GM18526 (cell line): ENCODE data around the gene TMED6.

Experiments
- POLR2A ChIP-seq: IDR thresholded peaks from 3 replicates; pipeline ENCODE4 v1.6.1; 2011; ENCODE audit not compliant: insufficient read length; ENCODE audit errors: extremely low read depth

Gene TMED6

DNA sequence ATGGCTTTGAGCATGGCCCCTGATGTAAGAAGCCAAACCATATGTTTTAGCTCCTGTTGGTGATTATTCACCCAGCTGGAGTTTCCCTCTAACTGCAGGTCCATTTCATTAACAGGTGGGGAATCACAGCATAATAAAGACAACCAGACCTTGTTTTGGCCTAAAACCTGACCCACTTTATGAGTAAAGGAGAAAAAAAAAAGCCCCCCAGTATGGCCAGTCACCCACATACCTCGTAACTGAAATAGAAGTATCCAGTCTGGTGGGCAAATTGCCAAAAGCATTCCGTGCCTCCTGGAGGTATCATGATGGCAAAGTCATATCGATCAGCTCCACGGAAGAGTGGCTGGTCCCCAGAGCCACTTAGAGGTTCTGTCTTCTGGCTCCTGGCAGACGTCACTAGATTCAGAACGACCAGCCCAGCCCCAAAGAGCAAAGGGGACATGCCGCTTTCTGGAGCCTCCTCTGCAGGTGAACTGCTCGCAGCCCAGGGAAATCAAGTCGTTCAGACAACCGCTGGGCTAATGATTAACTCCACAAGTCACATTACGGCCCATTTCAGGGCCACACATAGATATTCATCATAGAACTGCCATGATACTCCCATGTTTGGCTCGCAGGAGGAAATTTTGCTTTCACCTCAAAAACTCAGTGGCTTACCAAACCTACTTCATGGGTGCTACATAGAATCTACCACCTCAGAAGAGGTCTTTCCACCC, at the start of gene TMED6:
Gene TMED6, minus strand, starts transcription at position 478 of the 719 bp plus-strand sequence. Its CDS starts 33 bp downstream, at position 445.
- no peak for TF ChIP-seq POLR2A

GRCh38 chr16:69399361-69399760, 47.8 kb upstream of the TMED6 start:
- no peak for TF ChIP-seq POLR2A

DNA sequence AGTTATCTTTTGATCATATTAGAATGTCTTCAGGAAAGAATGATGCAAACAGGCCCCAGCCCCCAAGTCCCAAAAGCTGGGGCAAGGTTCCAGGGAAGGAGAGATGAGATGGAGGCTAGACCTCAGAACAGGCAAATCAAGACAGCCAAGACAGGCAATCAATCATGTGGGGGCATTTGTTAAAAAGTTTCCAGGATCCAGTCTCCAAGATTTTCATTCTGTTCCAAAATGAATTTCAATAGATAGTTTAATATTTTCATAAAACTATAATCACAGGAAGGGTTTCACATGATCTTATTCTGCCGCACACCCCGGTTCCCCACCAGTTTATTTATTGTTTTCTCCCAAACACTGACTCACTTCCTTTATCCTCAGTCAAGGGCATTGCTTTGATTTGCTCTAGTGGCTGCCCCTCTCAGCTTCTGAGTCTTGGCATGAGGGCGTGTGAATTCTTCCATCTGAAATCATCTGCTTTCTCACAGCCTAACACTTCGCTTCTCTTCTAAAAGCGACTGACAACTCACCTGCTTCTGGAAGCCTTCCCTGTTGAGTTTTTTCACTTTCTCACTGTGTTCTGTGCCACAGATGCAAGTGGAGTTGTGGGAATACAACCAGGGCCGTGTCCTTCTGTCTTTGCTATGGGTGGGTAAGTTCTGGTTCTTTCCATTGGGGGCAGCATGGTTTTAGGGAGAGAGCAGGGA, 46.4 kb upstream of the TMED6 start:
- no peak for TF ChIP-seq POLR2A

DNA sequence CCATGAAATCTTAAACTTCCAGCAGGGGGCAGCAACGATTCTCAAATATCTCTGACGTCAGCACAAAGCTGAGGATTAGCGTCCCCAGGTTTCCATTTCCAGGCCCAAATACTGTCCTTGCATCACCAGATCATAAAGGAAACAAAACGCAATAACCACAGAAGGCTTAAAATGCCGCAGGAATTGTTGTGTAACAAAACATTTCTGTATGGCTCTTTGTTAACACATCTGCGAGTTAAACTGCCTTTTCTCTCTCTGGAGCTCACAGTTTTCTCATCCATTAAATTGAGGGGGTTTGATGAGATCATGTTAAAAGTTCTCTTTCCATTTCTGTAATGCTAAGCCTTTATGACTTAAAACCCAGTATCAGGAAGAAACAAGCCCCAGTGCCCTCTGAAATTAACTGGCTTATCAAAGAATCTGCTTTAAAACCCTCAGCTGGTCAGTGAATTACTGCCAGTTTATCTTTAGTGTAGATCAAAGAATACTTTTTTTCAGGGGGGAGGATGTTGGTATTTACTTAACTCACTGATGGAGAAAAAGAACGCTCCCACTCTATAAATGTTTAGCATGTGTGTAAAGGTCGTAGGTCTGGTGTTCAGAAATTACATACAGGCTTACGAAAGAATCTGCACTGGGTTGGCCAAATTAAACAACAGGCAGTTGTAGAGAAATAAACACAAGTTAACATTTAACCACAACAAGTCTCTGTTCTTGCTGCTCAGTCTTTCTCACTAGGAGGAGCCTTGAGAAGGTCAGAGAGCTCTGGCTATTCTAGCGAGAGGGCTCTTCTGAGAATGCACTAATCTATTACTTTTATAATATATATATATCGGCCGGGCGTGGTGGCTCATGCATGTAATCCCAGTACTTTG, 44.8 kb upstream of the TMED6 start:
- TF ChIP-seq POLR2A: no peak

- TF ChIP-seq POLR2A: no peak
Observed at GRCh38 chr16:69395859-69396186, 44.2 kb upstream of the TMED6 start.

DNA sequence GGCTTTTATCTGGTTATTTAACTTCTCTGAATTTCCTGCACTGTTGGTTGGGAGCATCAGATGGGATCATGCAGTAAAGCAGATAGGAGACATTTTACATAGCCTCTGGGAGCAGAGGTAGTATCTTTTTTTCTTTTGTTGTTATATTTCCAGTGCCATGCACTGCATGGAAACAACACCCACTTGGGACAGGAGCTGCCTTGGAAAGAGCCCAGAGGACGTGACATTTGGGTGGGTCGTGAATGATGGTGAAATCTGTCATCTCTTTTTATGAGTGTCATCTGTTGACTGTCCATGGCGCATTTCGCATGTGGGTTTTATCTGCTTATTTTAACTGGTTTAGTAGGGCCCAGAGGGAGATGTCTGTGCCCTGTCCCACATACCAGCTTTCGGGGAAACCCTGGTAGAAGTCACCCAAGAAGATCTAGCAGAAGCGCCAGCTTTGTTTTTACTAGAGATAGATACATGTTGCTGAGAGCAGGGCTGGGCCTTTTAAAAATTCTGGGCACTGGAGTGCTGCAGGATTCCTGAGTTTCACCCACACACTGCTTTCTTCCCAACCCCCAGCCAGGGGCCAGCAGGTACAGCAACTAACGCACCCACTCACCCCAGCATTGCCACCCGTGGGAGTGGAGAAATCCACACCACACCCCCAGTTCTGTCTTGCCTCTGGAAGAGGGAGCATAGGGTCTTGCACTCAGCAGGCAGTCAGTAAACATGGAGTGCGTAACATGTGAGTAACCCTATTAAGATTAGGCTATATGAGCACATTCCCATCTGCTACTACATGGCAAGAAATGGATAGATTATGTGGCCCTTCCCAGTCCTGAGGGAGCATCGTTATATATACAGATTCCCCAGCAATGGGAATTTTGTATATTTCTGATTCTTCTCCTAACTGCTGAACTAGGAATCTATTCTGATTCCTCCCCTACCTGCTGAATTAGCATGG, 42.6 kb upstream of the TMED6 start:
- TF ChIP-seq POLR2A: no peak

DNA sequence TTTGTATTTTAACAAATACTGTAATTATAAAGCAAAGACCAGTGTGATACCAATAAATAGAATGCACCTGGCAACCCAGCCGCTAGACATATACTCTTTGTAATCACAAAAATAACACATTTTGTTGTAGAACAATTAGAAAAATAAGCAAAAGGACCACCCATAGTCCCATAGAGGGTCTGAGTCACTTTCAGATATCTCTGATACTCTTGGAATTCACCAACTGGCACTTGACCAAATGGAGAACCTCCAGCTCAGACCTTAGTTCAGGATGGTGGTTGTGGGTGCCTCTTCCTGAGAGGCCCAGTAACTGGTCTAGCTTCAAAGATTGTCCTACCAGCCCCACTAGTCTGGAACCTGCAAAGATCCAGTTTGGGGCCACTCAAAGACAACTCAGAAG, 35.0 kb upstream of the TMED6 start:
- TF ChIP-seq POLR2A: no peak

GRCh38 chr16:69384974-69385373, 33.4 kb upstream of the TMED6 start:
- TF ChIP-seq POLR2A: no peak

DNA sequence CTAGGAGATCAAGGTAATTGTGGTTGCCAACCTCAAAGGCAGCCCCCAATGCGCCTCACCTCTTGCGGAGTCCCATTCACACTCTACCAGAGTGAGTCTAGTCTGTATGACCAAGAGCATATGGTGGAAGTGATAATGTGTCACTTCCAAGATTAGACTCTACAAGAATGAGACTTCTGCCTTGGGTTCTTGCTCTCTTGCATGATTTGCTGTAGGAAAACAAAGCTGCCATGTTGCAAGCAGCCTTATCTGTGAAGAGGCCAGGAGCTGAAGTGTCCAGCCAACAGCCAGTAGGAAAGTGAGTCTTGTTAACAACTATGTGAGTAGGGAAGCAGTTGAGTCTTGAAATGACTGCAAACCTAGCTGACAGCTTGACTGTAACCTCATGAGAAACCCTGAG, 30.8 kb upstream of the TMED6 start:
- no peak for TF ChIP-seq POLR2A

DNA sequence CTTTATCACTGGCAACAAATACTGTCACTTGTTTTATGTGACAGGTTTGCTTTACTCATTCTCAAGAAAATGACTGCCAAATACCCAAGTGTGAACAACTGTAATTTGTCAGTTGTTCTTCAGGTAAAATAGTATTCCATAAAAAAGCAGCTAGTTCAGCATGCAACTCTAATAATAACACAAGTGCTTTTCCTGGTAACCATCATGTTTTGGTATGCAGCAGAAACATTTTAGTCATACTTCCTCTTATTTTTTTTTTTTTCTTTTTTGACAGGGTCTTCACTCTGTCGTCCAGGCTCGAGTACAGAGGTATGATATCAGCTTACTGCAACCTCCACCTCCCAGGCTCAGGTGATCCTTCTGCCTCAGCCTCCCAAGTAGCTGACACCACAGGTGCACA, 29.6 kb upstream of the TMED6 start:
- no peak for TF ChIP-seq POLR2A

DNA sequence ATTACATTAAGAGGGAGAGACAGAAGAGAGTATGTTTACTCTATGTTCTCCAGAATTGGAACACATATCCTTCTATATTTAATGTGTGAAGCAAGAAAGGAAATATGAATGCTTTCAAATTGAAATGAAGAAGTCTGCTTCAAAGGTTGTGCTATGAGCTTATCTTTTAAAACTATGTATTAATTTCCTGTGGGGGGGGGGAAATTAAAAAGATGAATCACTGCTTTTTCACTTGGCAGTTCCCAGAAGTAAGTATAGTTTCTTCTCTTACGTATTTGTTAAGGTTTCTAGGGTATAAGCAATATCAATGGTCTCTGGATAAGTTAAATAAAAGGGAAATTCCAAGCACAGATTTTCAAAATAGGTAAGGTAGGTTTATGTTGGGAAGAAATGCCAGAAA, 27.2 kb upstream of the TMED6 start:
- TF ChIP-seq POLR2A: no peak

DNA sequence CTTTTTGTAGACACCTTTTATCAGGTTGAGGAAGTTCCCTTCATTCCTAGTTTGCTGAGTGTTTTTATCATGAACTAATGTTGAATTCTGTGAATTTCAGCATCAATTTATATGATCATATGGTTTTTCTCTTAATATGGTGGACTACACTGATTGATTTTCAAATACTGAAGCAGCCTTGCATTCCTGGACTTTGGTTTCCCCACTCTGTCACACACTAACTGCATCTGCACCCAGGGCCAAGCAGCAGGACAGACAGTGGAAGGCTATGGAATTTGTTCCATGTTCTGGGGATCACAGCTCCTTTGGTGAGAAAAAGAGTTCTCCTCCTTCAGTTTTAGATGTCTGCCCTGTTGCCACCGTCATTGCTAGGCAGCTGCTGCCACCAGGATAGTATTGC, 26.4 kb upstream of the TMED6 start:
- TF ChIP-seq POLR2A: no peak

DNA sequence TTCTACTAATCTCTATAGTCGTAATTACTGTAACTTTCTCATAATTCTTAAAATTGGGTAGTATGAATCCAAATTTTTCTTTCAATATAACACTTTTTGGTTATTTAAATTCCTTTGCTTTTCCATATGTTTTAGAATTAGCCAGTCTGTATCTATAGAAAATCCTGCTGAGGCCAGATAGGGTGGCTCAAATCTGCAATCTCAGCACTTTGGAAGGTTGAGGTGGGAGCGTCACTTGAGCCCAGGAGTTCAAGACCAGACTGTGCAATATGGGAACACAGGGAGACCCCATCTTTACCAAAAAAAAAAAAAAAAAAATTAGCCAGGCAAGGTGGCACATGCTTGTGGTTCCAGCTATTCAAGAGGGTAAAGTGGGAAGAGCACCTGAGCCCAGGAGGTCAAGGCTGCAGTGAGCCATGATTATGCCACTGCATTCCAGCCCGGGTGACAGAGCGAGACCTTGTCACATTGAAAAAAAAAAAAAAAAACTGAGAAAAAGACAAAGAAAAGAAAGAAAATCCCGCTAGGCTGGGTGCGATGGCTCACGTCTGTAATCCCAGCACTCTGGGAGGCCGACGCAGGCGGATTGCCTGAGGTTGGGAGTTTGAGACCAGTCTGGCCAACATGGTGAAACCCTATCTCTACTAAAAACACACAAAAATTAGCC, 24.9 kb upstream of the TMED6 start:
- TF ChIP-seq POLR2A: no peak

GRCh38 chr16:69373019-69373418, 21.4 kb upstream of the TMED6 start:
- TF ChIP-seq POLR2A: no peak

GRCh38 chr16:69371564-69371963, 20.0 kb upstream of the TMED6 start:
- TF ChIP-seq POLR2A: no peak

DNA sequence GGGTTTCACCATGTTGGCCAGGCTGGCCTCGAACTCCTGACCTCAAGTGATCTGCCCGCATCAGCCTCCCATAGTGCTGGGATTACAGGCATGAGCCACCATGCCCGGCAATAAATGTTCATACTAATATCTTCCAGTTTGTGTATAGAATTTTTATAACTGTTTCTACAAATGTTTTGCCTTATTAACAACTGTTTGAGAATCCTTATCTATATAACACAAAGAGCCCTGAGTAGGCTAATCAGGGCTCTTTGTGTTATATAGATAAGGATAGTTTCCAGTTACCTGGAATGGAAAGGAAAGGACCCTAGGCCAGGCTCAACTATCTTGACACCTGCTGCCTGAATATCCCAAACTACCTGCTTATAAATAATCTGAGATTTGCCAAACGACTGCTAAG, 17.3 kb upstream of the TMED6 start:
- no peak for TF ChIP-seq POLR2A
